Pons (tissue), 1 donor: ENCODE measurements around the gene TYW5.

Experiments used
- DNase-seq: peaks from one replicate; pipeline ENCODE4 v3.0.0-alpha.2; 2016; ENCODE audit warnings: low spot score

Gene TYW5

DNA sequence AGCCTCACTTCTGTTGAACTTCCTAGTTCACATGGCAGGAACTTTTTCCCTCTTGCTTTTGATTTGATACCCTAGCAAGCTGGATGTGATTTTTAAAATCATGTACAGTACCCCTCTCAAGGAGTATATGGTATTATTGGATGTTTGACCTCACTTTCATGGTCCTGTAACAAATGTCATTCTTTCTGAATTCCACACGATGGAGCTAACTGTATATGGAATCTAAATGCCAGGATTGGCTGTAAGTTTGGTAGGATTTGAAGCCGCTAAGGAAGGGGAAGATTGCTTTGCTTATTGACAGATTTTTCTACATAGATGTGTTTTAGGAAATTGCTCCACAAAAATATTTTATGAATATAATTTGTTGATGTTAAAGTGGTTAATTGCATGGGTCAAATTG is 18.4 kb upstream of the TYW5 start:
- peak; percentile 69 for DNase-seq

DNA sequence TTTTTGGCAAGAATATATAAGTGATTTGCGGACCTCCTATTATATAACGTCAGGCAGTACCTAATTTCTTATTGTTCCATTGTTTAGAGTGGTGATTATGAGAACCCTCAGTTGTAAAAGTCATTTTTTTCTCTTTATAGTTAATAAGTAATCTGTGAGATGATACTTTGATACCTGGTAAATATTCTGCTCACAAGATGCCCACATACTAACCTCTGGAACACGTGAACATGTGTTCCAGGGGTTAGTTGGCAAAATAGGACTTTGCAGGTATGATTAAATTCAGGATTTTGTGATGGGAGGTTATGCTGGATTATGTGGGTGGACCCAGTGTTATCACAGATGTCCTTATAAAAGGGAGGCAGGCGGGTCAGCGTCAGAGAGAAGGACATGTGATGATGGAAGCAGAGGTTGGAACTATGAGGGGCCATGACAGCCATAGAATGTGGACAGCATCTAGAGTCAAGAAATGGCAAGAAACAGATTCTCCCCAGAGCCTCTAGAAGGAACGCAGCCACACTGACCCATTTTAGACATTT is 16.9 kb upstream of the TYW5 start:
- DNase-seq = no peak

DNA sequence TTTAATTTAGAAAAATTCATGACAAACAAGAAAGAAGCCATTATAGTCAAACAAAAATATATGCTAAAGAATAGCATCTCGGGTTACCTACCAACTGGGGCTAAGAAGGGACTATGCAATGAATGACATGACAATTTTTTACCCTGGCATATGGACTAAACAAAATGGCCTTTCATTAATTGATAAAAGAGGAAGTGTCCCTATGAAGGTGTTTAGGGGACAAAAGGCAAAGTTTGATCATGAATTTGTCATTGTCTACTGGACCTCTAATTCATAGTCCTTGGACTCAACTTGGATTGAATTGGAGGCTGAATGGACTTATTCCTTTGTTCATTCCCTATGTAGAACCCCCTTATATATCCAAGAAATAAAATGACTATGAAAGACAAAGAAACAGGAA is 12.8 kb upstream of the TYW5 start:
- DNase-seq = no peak

DNA sequence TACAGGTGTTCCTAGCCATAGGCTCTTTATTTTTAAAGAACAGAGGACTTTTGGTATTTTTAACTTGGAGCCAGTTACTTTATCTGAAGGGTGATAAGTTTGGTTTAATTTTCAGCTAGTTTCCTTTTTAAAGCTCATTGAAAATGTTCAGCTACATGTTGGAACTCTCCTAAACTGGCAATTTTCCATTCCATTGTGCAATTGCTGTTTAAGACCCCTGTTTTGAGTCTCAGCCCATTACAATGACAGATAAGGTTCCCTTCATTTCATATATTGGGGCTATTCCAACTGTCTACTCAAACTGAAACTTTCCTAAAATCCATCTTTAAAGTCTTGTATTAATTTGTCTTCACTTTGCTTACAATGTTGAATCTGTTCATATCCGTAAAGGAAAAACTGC is 11.7 kb upstream of the TYW5 start:
- no peak for DNase-seq

DNA sequence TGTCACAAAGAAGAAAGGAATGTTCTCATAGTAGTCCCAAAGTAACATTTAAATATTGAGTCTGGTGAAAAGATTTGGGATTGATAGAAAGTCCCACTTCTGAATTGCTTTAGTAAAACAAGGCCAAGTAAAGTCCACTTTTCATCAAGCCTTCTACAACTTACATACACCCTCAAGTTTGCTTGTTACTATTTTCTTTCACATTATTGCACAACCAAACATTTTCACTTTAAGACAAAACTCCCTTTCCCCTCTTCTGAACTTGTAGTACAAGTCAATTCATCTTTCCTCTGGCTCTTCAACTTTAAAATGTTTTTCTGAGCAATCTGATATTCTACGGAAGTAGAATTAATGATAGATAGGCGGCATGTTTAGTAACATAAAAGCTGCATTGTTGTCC is 11.1 kb upstream of the TYW5 start:
- no peak for DNase-seq

DNA sequence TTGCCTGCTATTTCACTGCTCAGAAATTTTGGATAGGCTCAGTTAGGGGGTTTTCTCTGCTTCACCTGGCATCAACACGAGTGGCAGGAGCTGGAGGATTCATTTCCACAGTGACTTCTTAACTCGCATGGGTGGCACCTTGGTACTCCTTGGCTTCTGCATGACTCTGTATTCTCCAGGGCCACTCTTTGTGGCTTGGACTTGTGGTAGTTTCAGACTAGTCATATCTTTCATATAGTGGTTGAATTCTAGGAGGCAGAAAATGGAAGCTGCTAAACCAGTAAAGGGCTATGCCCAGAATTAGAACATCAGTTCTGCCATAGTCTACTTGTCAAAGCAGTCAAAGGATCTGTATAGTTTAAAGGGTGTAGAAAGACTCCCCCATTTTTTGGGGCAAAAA is 6.9 kb upstream of the TYW5 start:
- DNase-seq = no peak

GRCh38 chr2:199958014-199958413 is 2.7 kb upstream of the TYW5 start:
- DNase-seq = no peak

- peak; percentile 22 for DNase-seq
Observed at GRCh38 chr2:199956062-199956380, 730 bp upstream of the TYW5 start.

GRCh38 chr2:199955007-199955338 is 318 bp downstream of the TYW5 start:
- DNase-seq = peak; percentile 21

- DNase-seq = no peak
Observed at GRCh38 chr2:199951023-199951422, 4.3 kb downstream of the TYW5 start.

DNA sequence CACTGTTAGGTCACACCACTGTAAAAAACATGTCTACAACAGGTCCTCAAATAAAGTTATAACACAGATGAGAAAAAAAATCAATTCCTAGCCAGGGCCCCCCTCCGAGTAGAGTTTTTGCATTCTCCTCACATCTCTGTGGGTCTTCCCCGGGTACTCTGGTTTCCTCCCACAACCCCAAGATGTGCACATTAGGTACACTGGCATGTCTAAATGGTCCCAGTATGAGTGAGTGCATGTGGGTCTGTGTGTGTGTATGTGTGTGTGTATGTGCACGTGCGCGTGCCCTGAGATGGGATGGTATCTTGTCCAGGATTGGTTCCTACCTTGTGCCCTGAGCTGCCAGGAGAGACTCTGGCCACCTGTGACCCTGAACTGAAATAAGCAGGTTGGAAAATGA is 4.9 kb downstream of the TYW5 start:
- no peak for DNase-seq

- DNase-seq = no peak
Observed at GRCh38 chr2:199946836-199947235, 8.5 kb downstream of the TYW5 start.

GRCh38 chr2:199946196-199946595 is 9.1 kb downstream of the TYW5 start:
- DNase-seq = no peak

DNA sequence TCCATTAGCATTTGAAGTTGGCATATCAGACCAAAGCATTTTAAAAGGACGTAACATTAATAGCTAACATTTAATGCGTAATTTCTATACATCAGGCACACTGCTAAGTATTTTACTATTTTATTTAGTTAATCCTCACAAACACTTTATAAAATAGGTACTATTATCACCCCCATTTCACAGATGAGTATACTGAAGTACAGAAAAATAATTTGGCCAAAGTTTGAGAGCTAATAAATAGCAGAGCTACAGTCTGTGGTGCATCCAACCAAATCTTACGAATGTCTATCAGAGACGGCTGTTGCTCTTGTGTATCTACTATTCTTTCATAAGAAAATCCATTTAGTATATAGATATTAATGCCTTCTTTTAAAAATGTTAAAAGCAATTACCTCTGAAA is 11.9 kb downstream of the TYW5 start:
- DNase-seq = no peak

DNA sequence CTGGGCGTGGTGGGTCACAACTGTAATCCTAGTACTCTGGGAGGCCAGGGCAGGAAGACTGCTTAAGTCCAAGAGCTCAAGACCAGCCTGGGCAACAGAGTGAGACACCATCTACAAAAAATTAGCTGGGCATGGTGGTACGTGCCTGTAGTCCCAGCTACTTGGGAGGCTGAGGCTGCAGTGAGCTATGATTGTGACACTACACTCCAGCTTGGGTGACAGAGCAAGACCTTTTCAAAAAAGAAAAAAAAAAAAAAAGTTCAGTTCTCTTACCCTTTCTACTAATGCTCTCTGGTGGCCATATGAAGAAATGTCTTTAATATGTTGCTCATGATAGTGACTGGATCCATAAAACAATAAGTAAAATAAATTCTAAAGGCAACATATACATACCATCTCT is 14.9 kb downstream of the TYW5 start:
- peak; percentile 63 for DNase-seq

- DNase-seq = no peak
Observed at GRCh38 chr2:199936554-199936953, 18.7 kb downstream of the TYW5 start.

DNA sequence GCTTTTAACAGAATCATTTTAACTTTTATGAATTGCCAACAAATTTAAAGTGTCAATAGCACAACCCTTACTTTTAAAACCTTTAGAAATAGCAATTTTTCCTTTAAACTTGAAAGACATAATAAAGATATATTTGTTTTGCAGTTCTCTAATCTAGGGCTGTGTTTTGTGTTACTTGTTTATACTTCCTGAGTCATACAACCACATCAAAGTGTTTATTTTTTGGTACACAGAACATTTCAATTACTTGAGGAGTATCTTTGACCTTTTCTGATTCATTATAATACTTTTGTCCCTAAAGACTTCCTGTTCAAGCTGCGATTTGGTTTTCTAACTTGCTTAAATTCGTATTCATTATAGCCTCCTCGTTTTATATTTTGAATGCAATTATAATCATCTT is 21.8 kb downstream of the TYW5 start:
- DNase-seq = peak; percentile 42

DNA sequence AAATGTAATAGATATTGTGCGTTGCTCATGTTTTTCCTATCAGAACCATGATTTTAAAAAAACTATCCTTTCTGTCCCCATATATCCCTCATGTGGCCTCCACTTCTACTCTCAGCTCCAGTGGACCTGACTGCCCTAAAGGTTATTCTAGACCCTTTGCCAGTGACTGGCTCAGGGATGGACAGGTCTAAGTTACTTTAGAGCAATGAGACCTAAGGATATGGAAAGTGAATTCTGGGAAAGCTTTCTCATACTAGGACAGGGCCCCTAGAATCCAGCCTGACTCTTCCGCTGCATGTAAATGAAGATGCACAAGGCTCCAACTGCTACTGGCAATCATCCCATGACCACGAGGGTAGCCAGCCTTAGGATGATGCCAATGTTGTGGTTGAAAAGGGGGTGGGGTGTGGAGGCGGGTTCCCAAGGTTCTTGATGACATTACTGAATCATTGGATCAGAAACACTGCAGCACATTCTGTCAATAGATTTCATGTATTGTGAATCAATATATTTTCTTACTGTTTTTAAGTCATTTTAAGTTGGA is 22.9 kb downstream of the TYW5 start:
- DNase-seq = peak; percentile 97

GRCh38 chr2:199929262-199929661 is 26.0 kb downstream of the TYW5 start:
- no peak for DNase-seq

DNA sequence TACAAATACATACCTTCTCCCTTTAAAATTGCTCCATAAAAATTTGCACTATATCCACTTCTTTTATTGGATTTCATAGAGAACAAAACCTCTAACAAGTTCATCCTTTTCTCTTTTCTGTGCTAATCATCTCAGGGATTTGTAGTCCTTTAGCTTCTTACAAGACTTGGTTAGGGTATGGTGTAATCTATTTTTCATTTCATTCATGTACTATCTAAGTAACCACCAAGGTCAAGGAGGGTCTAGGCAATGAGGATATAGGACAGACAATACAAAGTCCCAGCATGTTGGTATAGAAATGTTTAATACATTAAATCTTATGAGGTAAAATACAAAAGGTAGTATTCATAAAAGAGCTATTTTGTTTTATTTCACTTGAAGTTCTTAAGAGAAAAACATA is 26.7 kb downstream of the TYW5 start:
- DNase-seq = no peak

DNA sequence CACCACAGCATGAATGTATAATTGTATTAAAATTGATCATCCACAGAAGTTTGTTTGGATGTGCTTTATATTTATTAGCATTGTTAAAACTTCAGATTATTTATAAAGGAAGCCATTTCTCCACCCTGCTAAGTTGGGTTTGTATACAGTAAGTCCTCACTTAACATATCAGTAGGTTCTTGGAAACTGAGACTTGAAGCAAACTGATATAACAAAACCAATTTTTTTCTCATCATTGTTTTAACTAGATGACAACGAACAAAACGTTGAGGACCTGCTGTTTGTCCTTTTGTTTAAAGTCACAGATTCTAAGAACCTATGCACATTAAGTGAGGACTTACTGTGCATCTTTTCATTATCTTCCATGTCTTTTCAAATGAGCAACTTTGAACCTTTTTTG is 27.1 kb downstream of the TYW5 start:
- no peak for DNase-seq

GRCh38 chr2:199926806-199927205 is 28.5 kb downstream of the TYW5 start:
- no peak for DNase-seq

GRCh38 chr2:199923924-199924323 is 31.4 kb downstream of the TYW5 start:
- no peak for DNase-seq

DNA sequence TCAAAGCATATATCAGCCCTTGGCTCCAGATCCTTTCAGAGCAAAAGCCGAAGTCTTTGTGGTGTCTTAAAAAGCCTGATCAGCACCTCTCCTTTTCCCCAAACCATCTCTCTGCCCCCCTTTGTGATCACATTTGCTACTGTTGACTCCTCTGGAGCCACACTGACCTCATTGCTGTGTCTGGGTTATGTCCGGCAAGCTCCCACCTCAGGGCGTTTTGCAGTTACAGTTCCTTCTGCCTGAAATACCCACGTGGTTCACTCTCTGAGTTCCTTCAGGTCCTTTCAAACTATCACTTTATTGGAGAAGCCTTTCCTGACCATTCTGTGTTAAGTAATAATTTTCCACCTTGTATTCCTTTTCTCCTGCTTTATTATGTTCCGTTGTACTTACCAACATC is 32.4 kb downstream of the TYW5 start:
- DNase-seq = peak; percentile 48

- no peak for DNase-seq
Observed at GRCh38 chr2:199916980-199917379, 38.3 kb downstream of the TYW5 start.
